ENCODE measurements around the gene WWOX.

WWOX gene

DNA sequence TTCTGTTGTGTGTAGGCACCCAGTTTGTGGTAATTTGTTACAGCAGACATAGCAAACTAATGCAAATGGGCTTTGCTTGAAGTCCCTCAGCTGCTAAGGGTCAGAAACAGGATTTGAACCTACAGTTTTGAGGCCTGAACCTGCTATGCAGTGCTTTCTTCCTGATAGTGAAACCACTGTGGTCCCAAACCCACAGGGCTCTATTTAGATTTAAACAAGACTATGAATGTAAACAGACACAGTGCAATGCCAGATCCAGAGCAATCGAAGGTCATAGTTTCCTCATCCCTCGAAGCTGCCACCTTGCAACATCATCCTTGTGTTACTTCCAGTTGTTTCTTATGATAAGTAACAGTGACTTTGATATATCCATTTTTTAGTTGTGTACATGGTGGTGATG, 630.2 kb downstream of the WWOX start:
- no peak for DNase-seq (ENCODE audit: extremely low read depth, low read depth)
- TF ChIP-seq CTCF (IDR thresholded peaks at IDR 0.05; ENCODE audit: low read depth, low read length), result no peak

DNA sequence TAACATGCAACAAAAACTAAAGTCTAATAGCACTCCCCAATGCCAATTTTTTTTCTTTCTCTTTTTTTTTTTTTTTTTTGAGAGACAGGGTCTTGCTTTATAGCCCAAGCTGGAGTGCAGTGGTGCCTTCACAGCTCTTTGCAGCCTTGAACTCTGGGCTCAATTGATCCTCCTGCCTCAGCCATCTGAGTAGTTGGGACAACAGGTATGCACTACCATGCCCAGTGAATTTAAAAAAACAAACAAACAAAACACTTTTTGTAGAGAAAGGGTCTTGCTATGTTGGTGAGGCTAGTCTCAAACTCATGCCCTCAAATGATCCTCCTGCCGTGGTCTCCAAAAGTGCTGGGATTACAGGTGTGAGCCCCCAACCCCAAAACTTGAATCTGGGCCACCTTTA, 632.3 kb downstream of the WWOX start:
- TF ChIP-seq CTCF (IDR thresholded peaks at IDR 0.05; ENCODE audit: low read depth, low read length), result no peak
- DNase-seq (ENCODE audit: extremely low read depth, low read depth), result no peak

- DNase-seq (ENCODE audit: extremely low read depth, low read depth), result no peak
Measured at GRCh38 chr16:78732696-78733095, 633.2 kb downstream of the WWOX start.

DNA sequence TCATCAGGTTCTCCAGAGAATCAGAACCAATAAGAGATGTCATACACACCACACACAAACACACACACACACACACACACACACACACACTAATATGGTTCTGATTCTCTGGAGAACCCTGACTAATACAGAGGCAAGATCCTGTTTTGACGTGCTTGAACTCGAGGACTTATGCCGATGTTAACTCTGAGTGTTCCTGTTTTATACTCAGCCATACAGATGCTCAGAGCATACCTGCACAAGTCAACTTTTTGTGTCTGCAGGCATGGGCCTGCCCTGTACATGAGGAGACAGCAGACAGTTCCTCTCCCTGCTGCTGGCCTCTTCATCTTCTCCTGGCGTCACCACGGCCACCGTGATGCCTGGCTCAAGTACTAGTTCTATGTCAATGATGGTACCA, 635.9 kb downstream of the WWOX start:
- no peak for TF ChIP-seq CTCF (IDR thresholded peaks at IDR 0.05; ENCODE audit: low read depth, low read length)
- no peak for DNase-seq (ENCODE audit: extremely low read depth, low read depth)

More at GRCh38 chr16:78732696-78733095, 633.2 kb downstream of the WWOX start:
- no peak for TF ChIP-seq CTCF (IDR thresholded peaks at IDR 0.05; ENCODE audit: low read depth, low read length)

- TF ChIP-seq CTCF (IDR thresholded peaks at IDR 0.05; ENCODE audit: low read depth, low read length), result no peak
- DNase-seq (ENCODE audit: extremely low read depth, low read depth), result no peak
Measured at GRCh38 chr16:78737630-78738029, 638.2 kb downstream of the WWOX start.

DNA sequence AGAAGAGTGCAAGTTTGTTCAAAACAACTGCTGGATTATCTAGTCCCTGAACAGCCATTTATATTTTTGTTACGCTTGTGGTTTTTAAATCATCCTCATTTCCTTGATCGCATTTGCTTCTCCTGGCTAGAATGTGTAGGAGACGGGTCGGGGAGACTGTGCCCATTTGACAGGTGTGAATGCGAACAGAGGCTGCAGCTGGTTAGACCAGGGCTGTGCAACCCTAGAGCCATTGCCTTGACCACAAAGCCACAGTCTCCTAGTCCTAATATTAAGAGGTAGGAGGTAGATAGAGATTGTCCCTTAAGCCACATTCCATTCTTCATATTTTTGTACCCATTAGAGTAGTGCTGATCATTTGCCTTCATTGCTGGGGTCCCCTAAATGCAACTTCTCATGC, 639.1 kb downstream of the WWOX start:
- no peak for TF ChIP-seq CTCF (IDR thresholded peaks at IDR 0.05; ENCODE audit: low read depth, low read length)
- no peak for DNase-seq (ENCODE audit: extremely low read depth, low read depth)

- DNase-seq (ENCODE audit: extremely low read depth, low read depth), result no peak
- no peak for TF ChIP-seq CTCF (IDR thresholded peaks at IDR 0.05; ENCODE audit: low read depth, low read length)
Measured at GRCh38 chr16:78740269-78740668, 640.8 kb downstream of the WWOX start.
